Brain microvascular endothelial cell (primary cell): ENCODE results near the gene CEP68.
"Not testable (repeated sequence)": the region's sequence is repeated elsewhere in the genome, so short reads cannot be mapped to it uniquely, and the experiment has no call there.

ENCODE experiments used
- DNase-seq: peaks from one replicate; pipeline ENCODE4 v3.0.0-alpha.2; 2020
- H3K27ac ChIP-seq: fragments of 250-450 bp; sonication (Bioruptor Pico); 2 replicates; pipeline ENCODE4 v1.5.1; 2020; ENCODE audit warnings: mild to moderate bottlenecking, moderate library complexity
- H3K27me3 ChIP-seq: fragments of 250-450 bp; sonication (Bioruptor Pico); replicated peaks from 2 replicates; pipeline ENCODE4 v1.5.1; 2020; ENCODE audit warnings: mild to moderate bottlenecking
- H3K36me3 ChIP-seq: fragments of 250-450 bp; sonication (Bioruptor Pico); replicated peaks from 2 replicates; pipeline ENCODE4 v1.5.1; 2020; ENCODE audit warnings: mild to moderate bottlenecking
- H3K4me3 ChIP-seq: 2 replicates; pipeline ENCODE4 v1.5.1; 2011; ENCODE audit warnings: low read depth, mild to moderate bottlenecking, control low read depth, low read length, moderate library complexity
- in situ Hi-C: cut with HindIII; loops from 2 replicates; pipeline ENCODE4 v1.10.0; 2017; ENCODE audit warnings: low sequenced_read_pairs, low pct_ligation_motif_present
- TF ChIP-seq, protein P1 (sequence below): IDR thresholded peaks from 2 replicates; pipeline ENCODE4 v1.5.1; 2011; ENCODE audit warnings: low read depth, mild to moderate bottlenecking, moderate library complexity, low read length, control low read depth, inconsistent platforms; ENCODE audit errors: missing control alignments

The CEP68 gene

DNA sequence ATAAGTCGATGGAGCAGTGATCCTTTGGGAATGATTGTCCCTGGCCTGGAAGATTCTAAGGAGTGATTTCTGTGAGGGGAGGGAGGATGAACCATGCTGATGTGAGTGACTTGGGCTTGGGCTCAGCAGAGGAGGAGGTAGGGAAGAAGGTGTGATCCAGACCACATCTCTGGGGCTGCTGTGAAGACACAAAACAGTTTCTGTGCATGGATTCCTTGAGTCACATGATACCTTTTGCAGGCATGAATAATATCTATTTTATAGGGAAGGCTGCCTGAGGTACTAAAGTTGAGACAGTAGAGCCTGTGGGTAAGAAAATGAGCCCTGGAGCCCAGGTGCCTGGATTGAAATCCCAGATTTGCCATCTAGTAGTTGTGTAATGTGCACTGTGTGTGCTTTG, 37.2 kb upstream of the CEP68 start:
- no peak for DNase-seq
- peaks cover 6% of the 10 kb centered on the region for H3K36me3 ChIP-seq
- no peaks in the 10 kb centered on the region for H3K27me3 ChIP-seq
- H3K27ac ChIP-seq: no peak overlapping the region
- TF ChIP-seq, protein P1, sequence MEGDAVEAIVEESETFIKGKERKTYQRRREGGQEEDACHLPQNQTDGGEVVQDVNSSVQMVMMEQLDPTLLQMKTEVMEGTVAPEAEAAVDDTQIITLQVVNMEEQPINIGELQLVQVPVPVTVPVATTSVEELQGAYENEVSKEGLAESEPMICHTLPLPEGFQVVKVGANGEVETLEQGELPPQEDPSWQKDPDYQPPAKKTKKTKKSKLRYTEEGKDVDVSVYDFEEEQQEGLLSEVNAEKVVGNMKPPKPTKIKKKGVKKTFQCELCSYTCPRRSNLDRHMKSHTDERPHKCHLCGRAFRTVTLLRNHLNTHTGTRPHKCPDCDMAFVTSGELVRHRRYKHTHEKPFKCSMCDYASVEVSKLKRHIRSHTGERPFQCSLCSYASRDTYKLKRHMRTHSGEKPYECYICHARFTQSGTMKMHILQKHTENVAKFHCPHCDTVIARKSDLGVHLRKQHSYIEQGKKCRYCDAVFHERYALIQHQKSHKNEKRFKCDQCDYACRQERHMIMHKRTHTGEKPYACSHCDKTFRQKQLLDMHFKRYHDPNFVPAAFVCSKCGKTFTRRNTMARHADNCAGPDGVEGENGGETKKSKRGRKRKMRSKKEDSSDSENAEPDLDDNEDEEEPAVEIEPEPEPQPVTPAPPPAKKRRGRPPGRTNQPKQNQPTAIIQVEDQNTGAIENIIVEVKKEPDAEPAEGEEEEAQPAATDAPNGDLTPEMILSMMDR: no peak
- no peak overlapping the region for H3K4me3 ChIP-seq
- in situ Hi-C loops: no loop called here

DNA sequence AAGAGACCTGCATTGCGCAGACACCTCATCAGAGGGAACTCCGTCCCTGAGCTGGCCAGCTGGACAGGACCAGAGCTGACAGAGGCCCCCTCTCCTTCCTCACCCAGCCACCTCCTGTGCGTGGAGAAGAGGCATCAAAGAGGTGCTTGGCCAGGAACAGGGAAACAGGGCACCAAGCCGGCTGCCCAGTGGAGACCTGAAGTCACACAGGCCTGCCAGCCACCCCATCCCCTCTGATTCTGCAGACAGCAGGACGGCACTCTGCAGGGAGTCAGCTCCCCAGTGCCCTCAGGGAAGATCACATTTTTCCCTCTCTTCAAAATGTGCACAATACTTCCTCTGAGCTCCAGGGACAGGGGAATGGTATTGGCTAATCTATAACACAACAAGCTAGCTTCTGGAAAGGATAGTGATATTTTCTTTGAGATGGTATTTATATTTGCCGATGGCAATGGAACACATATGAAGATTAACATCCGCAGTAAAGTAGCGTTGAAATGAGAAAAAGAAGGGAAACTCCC, 36.5 kb upstream of the CEP68 start:
- TF ChIP-seq, protein P1: no peak
- Histone ChIP-seq H3K27me3 (no peaks in the 10 kb centered on the region), H3K4me3 (no peak overlapping the region), H3K27ac (no peak overlapping the region), H3K36me3 (peaks cover 4% of the 10 kb centered on the region)
- in situ Hi-C loops: no loop called here
- DNase-seq: no peak

DNA sequence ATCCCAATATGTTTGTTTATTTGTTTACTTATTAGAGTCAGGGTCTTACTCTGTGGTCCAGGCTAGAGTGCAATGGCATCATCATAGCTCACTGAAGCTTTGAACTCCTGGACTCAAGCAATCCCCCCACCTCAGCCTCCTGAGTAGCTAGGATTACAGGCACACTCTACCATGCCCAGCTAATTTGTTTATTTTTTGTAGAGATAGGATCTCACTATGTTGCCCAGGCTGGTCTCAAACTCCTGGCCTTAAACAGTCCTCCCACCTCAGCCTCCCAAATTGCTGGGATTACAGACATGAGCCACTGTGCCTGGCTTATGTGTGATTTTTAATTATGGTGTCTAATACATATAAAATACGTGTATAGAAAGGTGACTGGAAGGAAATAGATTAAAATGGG, 36.0 kb upstream of the CEP68 start:
- H3K27ac ChIP-seq, DNase-seq, H3K4me3 ChIP-seq, in situ Hi-C loops, H3K36me3 ChIP-seq, H3K27me3 ChIP-seq: not testable (repeated sequence)

DNA sequence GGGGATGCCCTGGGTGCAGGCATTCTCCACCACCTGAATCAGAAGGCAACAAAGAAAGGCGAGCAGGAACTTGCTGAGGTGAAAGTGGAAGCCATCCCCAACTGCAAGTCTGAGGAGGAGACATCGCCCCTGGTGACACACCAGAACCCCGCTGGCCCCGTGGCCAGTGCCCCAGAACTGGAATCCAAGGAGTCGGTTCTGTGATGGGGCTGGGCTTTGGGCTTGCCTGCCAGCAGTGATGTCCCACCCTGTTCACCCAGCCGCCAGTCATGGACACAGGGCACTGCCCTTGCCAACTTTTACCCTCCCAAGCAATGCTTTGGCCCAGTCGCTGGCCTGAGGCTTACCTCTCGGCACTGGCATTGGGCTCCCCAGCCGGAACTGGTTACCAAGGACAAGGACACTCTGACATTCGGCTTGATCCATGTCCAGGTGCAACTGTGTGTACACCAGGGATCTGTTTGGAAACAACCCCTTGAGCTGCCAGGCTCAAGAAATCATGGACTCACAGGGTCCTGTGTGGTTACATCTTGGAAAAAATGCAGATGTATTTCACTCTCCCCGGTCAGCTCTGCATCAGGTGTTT, 35.2 kb upstream of the CEP68 start:
- Histone ChIP-seq H3K4me3 (no peak overlapping the region), H3K36me3 (peaks cover 4% of the 10 kb centered on the region)
- in situ Hi-C loops: no loop called here

DNA sequence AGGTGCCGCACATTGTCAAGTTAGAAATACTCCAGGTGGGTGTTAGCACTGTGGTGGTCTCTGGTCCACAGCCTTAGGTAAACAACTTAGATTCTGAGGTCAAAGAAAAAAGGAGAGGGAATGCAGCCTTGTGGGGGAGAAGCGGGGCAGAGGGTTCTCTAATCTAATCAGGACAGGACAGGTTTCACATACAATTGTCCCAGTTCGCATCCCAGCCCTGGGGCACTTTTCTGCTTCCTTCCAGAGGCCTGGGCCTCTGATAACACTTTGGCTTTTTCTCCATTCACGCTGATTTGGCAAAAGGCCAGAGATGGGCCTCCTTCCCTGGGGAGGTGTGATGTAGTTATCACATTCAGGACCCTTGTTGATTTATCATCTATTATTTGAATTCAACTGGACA, 34.5 kb upstream of the CEP68 start:
- Histone ChIP-seq H3K4me3 (no peak overlapping the region), H3K27me3 (no peaks in the 10 kb centered on the region), H3K27ac (no peak overlapping the region), H3K36me3 (peaks cover 4% of the 10 kb centered on the region)
- DNase-seq: no peak
- in situ Hi-C loops: no loop called here
- TF ChIP-seq, protein P1: no peak

More for the DNA sequence above, 35.2 kb upstream of the CEP68 start:
- Histone ChIP-seq H3K27ac (no peak overlapping the region), H3K27me3 (no peaks in the 10 kb centered on the region)
- no peak for DNase-seq
- TF ChIP-seq, protein P1: no peak

DNA sequence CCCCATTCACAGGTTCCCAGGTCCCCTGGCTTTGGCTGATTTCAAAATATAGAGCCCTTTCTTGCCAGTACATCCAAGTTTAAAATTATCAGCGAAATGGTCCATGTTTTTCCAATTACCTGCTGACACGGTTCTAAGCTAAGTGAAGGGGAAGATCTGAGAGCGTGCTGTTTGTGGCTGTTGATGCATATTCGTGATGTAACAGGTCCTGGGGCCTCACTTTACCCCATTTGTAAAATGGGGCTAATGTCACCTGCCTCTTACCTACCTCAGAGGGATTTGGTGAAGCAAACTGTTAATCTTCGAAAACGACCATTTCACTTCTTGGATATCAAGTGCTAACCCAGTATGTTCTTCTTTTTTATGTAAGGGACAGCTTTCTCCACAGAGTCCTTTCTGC, 34.0 kb upstream of the CEP68 start:
- no peak for DNase-seq
- no peak overlapping the region for H3K4me3 ChIP-seq
- no peaks in the 10 kb centered on the region for H3K27me3 ChIP-seq
- H3K36me3 ChIP-seq: peaks cover 4% of the 10 kb centered on the region
- H3K27ac ChIP-seq: no peak overlapping the region
- in situ Hi-C loops: no loop called here
- TF ChIP-seq, protein P1: no peak
